ENCODE data around the gene KIFC3. TPM values are rescaled to one million over a fixed set of nuclear protein-coding genes. Genes with fewer than 3 reads are reported as not detected.

The KIFC3 gene
- total and polyA plus RNA-seq, 2 of the 13 experiments (the other 11 are each of a cell fraction or from before 2014, with no cell fraction given), result 42.1 to 45.3 TPM

- ChIA-PET POLR2A (interaction anchor here (1.5 to 12.4 kb wide), 7 partner anchors 10 to 318 kb away, joined by 3 to 141 read pairs (median 5); partner anchors contain the start of gene KATNB1), CTCF (ENCODE audit: low intra/inter-chr PET ratio, low total read pairs) (interaction anchor here (1.8 kb wide), 1 partner anchor 43 kb away, joined by 6 read pairs; no protein-coding TSS in a partner anchor)
- Histone ChIP-seq H4K20me1 (ENCODE audit: insufficient read depth, low read length) (no peaks in the 10 kb centered on the region; the same call in 1 of the 2 replicates), H3K9ac (ENCODE audit: insufficient read depth, low read depth, low read length) (0 out of 2 replicates have a peak overlapping the region, but pooled peaks have one; percentile 3), H2AFZ (ENCODE audit: low read length) (no peak overlapping the region), H3K27ac (ENCODE audit: extremely low read length, insufficient read depth, low read length) (no peak overlapping the region), H3K4me1 (ENCODE audit: insufficient read depth, low read length) (peaks cover 89% of the 10 kb centered on the region), H3K36me3 (replicated peaks in 1 of 2; ENCODE audit: control insufficient read depth in 1 of 2, insufficient read depth in 2 of 2, low read length in 2 of 2) (peaks cover 0 to 6% of the 10 kb centered on the region in 2 experiments; a peak in 1 of 5 replicates), H3K4me3 (replicated peaks in 1 of 3; ENCODE audit: insufficient read depth in 1 of 3, low read depth in 2 of 3, low read length in 3 of 3) (peak overlapping the region in 2 of 3 experiments; percentile 77 to 89; a peak in 4 of 6 replicates), H3K9me3 (ENCODE audit: low read length) (no peaks in the 10 kb centered on the region), H3K27me3 (ENCODE audit: control insufficient read depth in 1 of 2, insufficient read depth in 2 of 2, low read length in 2 of 2) (no peaks in the 10 kb centered on the region), H3K4me2 (ENCODE audit: low read depth, low read length) (peak overlapping the region; percentile 100), H3K79me2 (ENCODE audit: insufficient read depth, low read length) (peaks cover 40% of the 10 kb centered on the region)
- in situ Hi-C loops (cut with HindIII; ENCODE audit: extremely low pct_ligation_motif_present, low pct_unique_long_range_greater_than_20kb), result no loop called here
- DNase-seq (ENCODE audit: low spot score) (no peak), ATAC-seq (no peak), FAIRE-seq (no peak)
- BruUV-seq (replicated peaks), result no TSS peak
- intact Hi-C loops (cut with micrococcal nuclease; ENCODE audit: unreplicated experiment), result no loop called here
- WGBS (ENCODE audit: low lambda C conversion rate), result 82% methylated on average over 12 of the region's 12 CpGs
- TF ChIP-seq ATM (IDR thresholded peaks at IDR 0.05; ENCODE audit: borderline replicate concordance), result no peak
- peak; percentile 54; the same call in 1 of the 2 replicates for TF ChIP-seq EED (CRISPR knock-in tag; IDR thresholded peaks at IDR 0.05)
- TF ChIP-seq ZNF280B (CRISPR knock-in tag; IDR thresholded peaks at IDR 0.05; ENCODE audit: borderline replicate concordance), result peak; percentile 42; the same call in 1 of the 2 replicates
- TF ChIP-seq ZNF468 (CRISPR knock-in tag; IDR thresholded peaks at IDR 0.05), result no peak
- 0 out of 2 replicates have a peak, but pooled peaks have one; percentile 19 for TF ChIP-seq ZNF609 (CRISPR knock-in tag; IDR thresholded peaks at IDR 0.05; ENCODE audit: borderline replicate concordance)
- TF ChIP-seq KDM6A (CRISPR knock-in tag; IDR thresholded peaks at IDR 0.05; ENCODE audit: low read depth), result no peak
- TF ChIP-seq NR2F6 (IDR thresholded peaks at IDR 0.05), result no peak
- TF ChIP-seq NR2F6 (CRISPR knock-in tag; IDR thresholded peaks at IDR 0.05), result no peak
- no peak for TF ChIP-seq HOXA5 (CRISPR knock-in tag; IDR thresholded peaks at IDR 0.05)
- no peak for TF ChIP-seq ZNF598 (CRISPR knock-in tag; IDR thresholded peaks at IDR 0.05; ENCODE audit: borderline replicate concordance)
- TF ChIP-seq ELF3 (CRISPR knock-in tag; IDR thresholded peaks at IDR 0.05), result no peak
- TF ChIP-seq HDAC1 (CRISPR knock-in tag; IDR thresholded peaks at IDR 0.05), result peak; percentile 3; the same call in 1 of the 2 replicates
- TF ChIP-seq MLLT10 (CRISPR knock-in tag; IDR thresholded peaks at IDR 0.05), result no peak
- 0 out of 4 replicates have a peak, but pooled peaks of 1 of the 2 experiments have one; percentile 29 for TF ChIP-seq HMGXB4 (CRISPR knock-in tag; IDR thresholded peaks at IDR 0.05; ENCODE audit: borderline replicate concordance in 1 of 2, low read depth in 1 of 2)
- TF ChIP-seq ZNF891 (CRISPR knock-in tag; IDR thresholded peaks at IDR 0.05), result 0 out of 2 replicates have a peak, but pooled peaks have one; percentile 36
Observed at GRCh38 chr16:57800200-57801097, 1.8 kb downstream of the KIFC3 start.

Data from HepG2 (cell line).